GM12875 (cell line): ENCODE data around the gene PNMA6A.
"Not testable (repeated sequence)": the region's sequence is repeated elsewhere in the genome, so short reads cannot be mapped to it uniquely, and the experiment has no call there.

Source experiments
- H3K4me3 ChIP-seq: one replicate; pipeline ENCODE4 v1.5.1; 2011; ENCODE audit warnings: low read depth, low read length, control low read depth
- TF ChIP-seq, protein P1 (sequence below): IDR thresholded peaks from 2 replicates; pipeline ENCODE4 v1.5.1; 2011; ENCODE audit warnings: low read depth, mild to moderate bottlenecking, control low read depth, inconsistent platforms, low read length, moderate library complexity, borderline replicate concordance; ENCODE audit not compliant: insufficient read depth

Gene PNMA6A

DNA sequence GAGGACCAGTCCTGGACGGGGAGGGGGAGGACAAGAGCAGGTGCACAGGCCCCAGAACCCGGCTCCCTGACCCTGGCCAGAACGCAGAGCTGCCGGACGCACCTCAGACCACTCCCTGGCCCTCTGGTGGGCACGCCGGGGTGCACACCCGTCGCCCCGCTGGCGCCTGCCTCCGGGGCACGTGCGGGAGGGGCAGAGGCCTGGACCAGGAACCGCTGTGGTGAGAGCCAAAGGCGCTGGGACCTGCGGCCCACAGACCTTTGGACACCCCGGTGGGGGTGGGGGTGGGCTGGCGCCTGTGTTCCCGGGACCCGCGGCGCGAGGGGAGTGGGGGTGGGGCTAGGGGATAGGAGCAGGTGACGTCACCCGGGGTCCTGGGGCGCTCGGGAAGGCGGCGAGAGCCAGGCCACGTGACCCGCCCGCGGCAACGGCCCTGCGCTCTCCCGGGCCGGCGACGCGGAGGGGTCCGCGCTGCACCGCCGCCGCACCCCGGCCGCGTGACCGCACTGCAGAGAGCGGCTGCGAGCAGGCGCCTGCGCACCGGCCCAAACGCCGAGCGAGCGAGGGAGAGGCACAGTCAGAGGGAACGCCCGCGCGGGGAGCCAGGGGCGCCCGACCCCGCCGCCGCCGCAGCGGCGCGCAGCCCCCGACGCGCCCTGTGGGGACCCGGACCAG, at the start of gene PNMA6A:
Gene PNMA6A (plus strand): TSS at position 546 of the 675 bp plus-strand sequence. CDS start 609 bp downstream, outside the sequence.
- H3K4me3 ChIP-seq: not testable (repeated sequence)

DNA sequence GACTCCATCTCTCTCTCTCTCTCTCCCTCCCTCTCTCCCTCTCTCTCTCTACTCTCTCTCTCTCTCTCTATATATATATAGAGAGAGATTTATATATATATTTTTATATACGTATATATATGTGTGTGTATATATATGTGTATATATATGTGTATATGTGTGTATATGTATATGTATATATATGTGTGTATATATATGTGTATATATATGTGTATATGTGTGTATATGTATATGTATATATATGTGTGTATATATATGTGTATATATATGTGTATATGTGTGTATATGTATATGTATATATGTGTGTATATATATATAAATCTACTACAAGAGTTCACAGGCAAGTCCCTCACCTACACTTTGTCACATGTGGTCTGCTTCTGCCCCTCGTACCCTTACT, 45.8 kb upstream of the PNMA6A start:
- H3K4me3 ChIP-seq: not testable (repeated sequence)

- H3K4me3 ChIP-seq: not testable (repeated sequence)
These were observed 43.8 kb upstream of the PNMA6A start for GRCh38 chrX:153028487-153028886.

GRCh38 chrX:153029162-153029561, 43.1 kb upstream of the PNMA6A start:
- TF ChIP-seq, protein P1, sequence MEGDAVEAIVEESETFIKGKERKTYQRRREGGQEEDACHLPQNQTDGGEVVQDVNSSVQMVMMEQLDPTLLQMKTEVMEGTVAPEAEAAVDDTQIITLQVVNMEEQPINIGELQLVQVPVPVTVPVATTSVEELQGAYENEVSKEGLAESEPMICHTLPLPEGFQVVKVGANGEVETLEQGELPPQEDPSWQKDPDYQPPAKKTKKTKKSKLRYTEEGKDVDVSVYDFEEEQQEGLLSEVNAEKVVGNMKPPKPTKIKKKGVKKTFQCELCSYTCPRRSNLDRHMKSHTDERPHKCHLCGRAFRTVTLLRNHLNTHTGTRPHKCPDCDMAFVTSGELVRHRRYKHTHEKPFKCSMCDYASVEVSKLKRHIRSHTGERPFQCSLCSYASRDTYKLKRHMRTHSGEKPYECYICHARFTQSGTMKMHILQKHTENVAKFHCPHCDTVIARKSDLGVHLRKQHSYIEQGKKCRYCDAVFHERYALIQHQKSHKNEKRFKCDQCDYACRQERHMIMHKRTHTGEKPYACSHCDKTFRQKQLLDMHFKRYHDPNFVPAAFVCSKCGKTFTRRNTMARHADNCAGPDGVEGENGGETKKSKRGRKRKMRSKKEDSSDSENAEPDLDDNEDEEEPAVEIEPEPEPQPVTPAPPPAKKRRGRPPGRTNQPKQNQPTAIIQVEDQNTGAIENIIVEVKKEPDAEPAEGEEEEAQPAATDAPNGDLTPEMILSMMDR: no peak
- no peak overlapping the region for H3K4me3 ChIP-seq

GRCh38 chrX:153029875-153030274, 42.4 kb upstream of the PNMA6A start:
- TF ChIP-seq, protein P1: no peak

GRCh38 chrX:153030801-153031200, 41.5 kb upstream of the PNMA6A start:
- TF ChIP-seq, protein P1: no peak
- no peak overlapping the region for H3K4me3 ChIP-seq

More at GRCh38 chrX:153029875-153030274, 42.4 kb upstream of the PNMA6A start:
- no peak overlapping the region for H3K4me3 ChIP-seq

DNA sequence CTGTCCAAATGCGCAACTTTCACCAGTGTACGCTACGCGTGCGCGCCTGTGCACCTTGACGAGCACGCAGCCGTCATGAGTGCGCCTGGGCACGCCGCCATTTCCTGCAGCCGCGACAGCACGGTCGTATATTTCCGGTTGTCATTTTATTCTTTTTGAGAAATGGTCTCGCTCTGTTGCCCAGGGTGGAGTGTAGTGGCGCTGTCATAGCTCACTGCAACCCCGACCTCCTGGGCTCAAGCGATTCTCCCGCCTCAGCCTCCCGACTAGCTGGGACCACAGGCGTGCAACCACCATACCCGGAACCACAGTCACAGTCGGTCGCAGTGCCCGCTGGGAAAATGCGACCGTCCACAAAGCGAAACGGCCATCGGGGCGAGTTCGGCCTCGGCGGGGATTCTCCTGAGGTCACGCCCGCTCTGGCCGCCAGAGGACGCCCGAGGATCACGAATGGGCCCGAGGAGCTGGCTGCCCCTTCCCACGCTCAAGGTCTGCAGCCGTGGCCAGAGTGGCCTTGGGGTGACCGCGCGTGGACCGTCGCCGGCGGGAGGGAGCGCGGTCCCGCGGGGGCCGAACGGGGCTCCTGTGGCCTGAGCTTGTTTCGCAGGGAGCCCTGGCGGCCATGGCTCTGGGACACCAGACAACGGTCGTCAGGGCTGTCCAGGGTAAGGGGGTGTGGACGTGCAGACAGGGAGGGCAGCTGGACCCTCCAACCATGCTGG, 39.7 kb upstream of the PNMA6A start:
- H3K4me3 ChIP-seq: peak overlapping the region; percentile 32
- TF ChIP-seq, protein P1: peak; percentile 85

- H3K4me3 ChIP-seq: no peak overlapping the region
- TF ChIP-seq, protein P1: no peak
These were observed 23.2 kb upstream of the PNMA6A start for GRCh38 chrX:153049093-153049492.
